GM19239 (cell line): ENCODE results near the gene PNPLA8.
A peak's percentile ranks its signal among the peaks of the same experiment; 100 is the strongest.
"Not testable (repeated sequence)": the region's sequence is repeated elsewhere in the genome, so short reads cannot be mapped to it uniquely, and the experiment has no call there.

ENCODE experiments used
- DNase-seq: peaks from one replicate; pipeline ENCODE4 v3.0.0; 2011; ENCODE audit warnings: low spot score; ENCODE audit not compliant: insufficient read length
- FAIRE-seq: peaks from 2 replicates; lab custom pipeline; 2011; peaks lifted over from hg19 to GRCh38; lab: Jason Lieb, UNC

PNPLA8 gene

GRCh38 chr7:108484137-108484536 is 41.8 kb downstream of the PNPLA8 start:
- FAIRE-seq (no peak), DNase-seq (no peak)

- FAIRE-seq (no peak), DNase-seq (no peak)
Observed at GRCh38 chr7:108480311-108480710, 45.6 kb downstream of the PNPLA8 start.

- DNase-seq = no peak
- no peak for FAIRE-seq
Observed at GRCh38 chr7:108479751-108480150, 46.2 kb downstream of the PNPLA8 start.

GRCh38 chr7:108479118-108479517 is 46.8 kb downstream of the PNPLA8 start:
- FAIRE-seq = no peak
- no peak for DNase-seq

GRCh38 chr7:108468246-108468645 is 57.7 kb downstream of the PNPLA8 start:
- FAIRE-seq = no peak
- DNase-seq = no peak

GRCh38 chr7:108467391-108467790 is 58.5 kb downstream of the PNPLA8 start:
- no peak for FAIRE-seq
- DNase-seq = no peak

- not testable (repeated sequence) for FAIRE-seq, DNase-seq
Observed at GRCh38 chr7:108466322-108466721, 59.6 kb downstream of the PNPLA8 start.

- no peak for DNase-seq
Observed at GRCh38 chr7:108464743-108465142, 61.2 kb downstream of the PNPLA8 start.

GRCh38 chr7:108463613-108464012 is 62.3 kb downstream of the PNPLA8 start:
- no peak for FAIRE-seq
- DNase-seq = no peak

More at GRCh38 chr7:108464743-108465142, 61.2 kb downstream of the PNPLA8 start:
- no peak for FAIRE-seq

- FAIRE-seq (no peak), DNase-seq (no peak)
Observed at GRCh38 chr7:108461840-108462239, 64.1 kb downstream of the PNPLA8 start.

- DNase-seq (no peak), FAIRE-seq (no peak)
Observed at GRCh38 chr7:108460964-108461363, 65.0 kb downstream of the PNPLA8 start.

GRCh38 chr7:108459922-108460551 is 65.9 kb downstream of the PNPLA8 start:
- FAIRE-seq = peak; percentile 84
- no peak for DNase-seq

GRCh38 chr7:108457871-108458270 is 68.1 kb downstream of the PNPLA8 start:
- DNase-seq (no peak), FAIRE-seq (no peak)

GRCh38 chr7:108456845-108457540 is 68.9 kb downstream of the PNPLA8 start:
- DNase-seq (no peak), FAIRE-seq (no peak)

- no peak for FAIRE-seq
Observed at GRCh38 chr7:108455998-108456677, 69.8 kb downstream of the PNPLA8 start, which contains the start of gene NRCAM. NRCAM (minus strand) TSS chr7:108456436; CDS start chr7:108240064, 216,372 bp downstream.

GRCh38 chr7:108455551-108455997 is 70.4 kb downstream of the PNPLA8 start:
- FAIRE-seq (no peak), DNase-seq (peak; percentile 19)

More at GRCh38 chr7:108455998-108456677, 69.8 kb downstream of the PNPLA8 start, which contains the start of gene NRCAM:
- peak; percentile 46 for DNase-seq

GRCh38 chr7:108454674-108455550 is 71.0 kb downstream of the PNPLA8 start:
- DNase-seq (peak; percentile 7), FAIRE-seq (no peak)

GRCh38 chr7:108454317-108454673 is 71.6 kb downstream of the PNPLA8 start:
- DNase-seq = no peak
- FAIRE-seq = no peak

- no peak for DNase-seq
- peak; percentile 21 for FAIRE-seq
Observed at GRCh38 chr7:108453320-108453719, 72.6 kb downstream of the PNPLA8 start.

- DNase-seq (peak; percentile 23), FAIRE-seq (no peak)
Observed at GRCh38 chr7:108452707-108453106, 73.2 kb downstream of the PNPLA8 start.
